ENCODE measurements around the gene B4GALT6.
"Not testable (repeated sequence)": the region's sequence is repeated elsewhere in the genome, so short reads cannot be mapped to it uniquely, and the experiment has no call there.

Gene B4GALT6

DNA sequence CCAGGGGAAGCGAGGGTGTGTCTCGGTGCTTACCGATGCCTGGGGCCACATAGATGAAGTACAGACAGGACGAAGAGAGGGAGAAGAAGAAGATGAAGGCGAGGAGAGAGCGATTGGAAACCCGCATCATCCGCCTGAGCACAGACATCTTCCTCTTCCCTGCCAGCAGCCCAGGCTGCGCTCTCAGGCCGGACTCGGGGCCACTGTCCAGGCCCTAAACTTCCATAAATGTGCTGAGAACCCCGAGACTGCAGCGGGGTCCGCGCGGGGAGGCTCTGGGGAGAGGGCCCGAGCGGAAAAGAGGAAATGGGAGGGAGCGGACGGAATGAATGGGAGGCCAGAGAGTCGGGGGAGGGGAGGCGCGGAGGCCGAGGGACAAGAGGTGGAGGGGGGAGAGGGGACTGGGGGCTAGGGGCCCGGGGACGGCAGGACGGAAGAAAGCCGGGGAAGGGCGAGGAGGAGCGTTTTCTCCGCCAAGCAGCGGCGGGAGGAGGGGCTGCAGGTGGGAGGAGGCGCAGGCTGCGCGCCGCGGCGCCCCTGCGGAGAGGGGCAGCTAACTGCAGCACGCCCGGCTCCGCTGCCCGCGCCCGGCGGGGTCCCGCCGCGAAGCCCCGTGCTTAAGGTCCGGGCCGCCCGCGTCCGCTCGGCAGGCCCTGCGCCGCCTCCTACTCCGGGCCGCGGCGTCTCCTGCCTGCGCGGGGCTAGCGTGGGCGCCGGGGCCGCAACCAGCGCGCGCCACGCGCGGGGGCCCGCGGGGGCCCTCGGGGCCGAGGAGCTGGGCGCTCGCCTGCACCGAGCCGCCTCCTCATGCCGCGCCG lies at the start of gene B4GALT6:
Gene B4GALT6, minus strand, starts transcription at position 303 of the 818 bp plus-strand sequence. Its CDS starts 155 bp downstream, at position 148.
- no peak for DNase-seq

DNA sequence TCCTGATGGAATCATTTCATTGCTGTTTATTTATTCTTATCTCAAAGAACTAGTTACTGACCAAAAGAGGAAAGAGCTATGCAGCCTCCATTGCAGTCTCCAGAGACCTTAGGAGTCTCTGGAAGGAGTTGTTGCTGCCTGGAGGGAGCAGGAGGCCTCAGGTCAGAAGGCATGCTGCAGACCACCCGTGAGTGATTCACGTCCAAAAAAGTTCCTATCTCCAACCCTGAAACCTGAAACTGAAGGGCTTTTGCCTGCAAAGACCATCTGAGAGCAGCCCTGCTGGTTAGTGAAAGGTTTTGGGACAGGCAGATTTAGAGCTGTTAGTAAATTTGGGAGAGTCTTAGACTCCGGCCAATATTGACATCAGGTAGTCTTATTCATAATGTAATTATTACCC lies 47.2 kb upstream of the B4GALT6 start:
- no peak for DNase-seq

DNA sequence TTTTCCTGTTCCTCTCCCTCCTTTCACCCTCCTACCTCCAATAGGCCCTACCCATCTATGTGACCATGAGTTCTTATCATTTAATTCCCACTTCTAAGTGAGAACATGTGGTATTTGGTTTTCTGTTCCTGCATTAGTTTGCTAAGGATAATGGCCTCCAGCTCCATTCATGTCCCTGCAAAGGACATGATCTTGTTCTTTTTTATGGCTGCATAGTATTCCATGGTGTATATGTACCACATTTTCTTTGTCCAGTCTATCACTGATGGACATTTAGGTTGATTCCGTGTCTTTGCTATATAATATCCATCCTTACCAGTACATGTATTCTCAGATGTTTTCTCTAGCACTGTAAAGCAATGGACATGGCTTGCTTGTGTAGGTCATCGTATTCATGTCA lies 44.8 kb upstream of the B4GALT6 start:
- DNase-seq: not testable (repeated sequence)

DNA sequence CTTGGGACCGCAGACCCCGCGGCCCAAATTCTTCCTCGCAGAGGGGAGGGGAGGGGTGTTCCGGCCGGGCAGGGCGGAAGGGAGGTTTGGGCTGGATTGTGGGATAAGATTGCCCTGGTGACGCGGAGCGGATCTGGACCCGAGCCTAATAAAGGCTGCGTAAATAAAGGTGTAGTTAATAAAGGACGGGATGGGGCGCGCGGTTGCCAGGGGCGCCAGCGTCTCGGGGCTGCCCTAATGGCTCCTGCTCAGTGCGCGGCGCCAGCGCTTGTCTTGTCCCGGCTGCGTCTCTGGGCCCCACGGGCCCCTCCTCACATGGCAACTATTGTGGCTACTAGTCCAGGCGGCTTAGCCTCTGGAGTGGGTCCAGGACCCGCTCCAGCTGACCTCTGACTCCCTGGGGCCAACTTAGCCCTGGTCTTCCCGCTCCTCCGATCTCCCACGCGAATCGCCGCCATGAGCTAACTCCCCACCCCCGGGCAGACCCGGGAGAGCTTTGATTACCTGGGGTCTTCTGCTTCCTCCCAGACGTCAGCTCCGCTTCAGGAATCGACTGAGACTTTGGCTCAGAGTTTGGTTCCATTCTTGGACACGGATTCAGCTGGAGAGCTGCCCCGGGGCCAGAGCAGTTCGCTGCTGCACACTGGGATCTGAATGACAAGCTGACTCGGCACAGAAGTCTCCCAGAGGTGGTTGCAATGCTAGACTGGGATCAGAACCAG lies 39.8 kb upstream of the B4GALT6 start:
- no peak for DNase-seq

- DNase-seq: no peak
Observed at GRCh38 chr18:31723639-31723989, 39.2 kb upstream of the B4GALT6 start.

DNA sequence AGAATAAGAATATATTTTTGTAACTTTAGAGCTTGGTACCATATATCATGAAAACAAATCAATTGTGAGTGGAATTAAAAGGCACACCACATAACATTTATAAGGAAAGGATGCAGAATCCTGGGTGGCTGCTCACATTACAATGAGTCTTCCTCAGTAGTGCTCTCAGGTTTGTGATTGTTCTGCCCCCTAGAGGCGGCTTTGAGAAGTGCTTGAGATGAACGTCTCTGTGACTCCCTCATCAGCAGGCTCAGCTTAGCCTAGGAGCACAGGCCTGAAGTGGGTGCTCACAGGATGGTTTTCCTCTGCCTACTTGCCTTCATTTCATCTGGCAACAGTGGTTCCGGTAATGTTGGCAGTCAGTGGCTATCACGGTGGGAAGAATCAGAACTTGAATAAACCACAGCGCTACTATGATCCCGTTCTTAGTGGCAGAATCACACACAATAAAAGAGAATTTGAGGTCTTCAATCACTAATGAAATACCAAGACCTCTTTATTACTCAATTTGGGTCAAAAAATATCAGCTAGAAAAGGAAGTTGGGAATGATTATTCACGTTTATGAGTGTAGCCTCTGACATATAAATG lies 38.1 kb upstream of the B4GALT6 start:
- DNase-seq: peak; percentile 70 to 75

DNA sequence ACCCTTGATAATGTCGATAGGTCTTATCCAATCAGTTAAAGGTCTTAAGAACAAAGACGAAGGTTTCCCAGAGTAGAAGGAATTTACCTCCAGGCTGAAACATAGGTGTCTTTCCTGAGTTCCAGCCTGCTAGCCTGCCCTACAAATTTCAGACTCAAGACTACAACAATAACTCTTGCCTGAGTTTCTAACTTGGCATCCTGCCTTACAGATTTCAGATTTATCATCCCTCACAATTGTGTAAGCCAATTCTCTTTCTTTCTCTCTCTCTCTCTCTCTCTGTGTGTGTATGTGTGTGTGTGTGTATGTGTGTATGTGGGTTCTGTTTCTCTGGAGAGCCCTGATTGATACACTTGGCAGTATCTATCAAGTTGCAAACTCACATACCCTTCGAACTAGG lies 37.2 kb upstream of the B4GALT6 start:
- no peak for DNase-seq

DNA sequence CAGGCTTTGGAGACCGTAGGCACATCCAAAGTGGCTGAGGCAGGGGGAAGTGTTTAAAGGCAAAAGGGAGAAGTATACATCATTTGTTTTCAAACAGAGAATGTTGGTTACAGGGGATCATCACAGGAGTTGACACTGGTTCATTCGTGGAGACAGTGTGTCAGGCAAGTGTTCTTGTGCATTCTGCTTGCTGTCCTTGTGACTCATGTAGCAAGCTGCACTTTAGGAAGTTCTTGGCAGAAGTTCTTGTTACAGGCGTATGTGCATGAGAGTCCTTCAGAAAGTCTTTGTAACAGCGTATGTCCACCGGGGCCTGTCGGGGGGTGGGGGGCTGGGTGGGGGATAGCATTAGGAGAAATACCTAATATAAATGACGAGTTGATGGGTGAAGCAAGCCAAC lies 36.5 kb upstream of the B4GALT6 start:
- no peak for DNase-seq

GRCh38 chr18:31719363-31720006 lies 35.1 kb upstream of the B4GALT6 start:
- no peak for DNase-seq

- no peak for DNase-seq
Observed at GRCh38 chr18:31718386-31718785, 34.0 kb upstream of the B4GALT6 start.

DNA sequence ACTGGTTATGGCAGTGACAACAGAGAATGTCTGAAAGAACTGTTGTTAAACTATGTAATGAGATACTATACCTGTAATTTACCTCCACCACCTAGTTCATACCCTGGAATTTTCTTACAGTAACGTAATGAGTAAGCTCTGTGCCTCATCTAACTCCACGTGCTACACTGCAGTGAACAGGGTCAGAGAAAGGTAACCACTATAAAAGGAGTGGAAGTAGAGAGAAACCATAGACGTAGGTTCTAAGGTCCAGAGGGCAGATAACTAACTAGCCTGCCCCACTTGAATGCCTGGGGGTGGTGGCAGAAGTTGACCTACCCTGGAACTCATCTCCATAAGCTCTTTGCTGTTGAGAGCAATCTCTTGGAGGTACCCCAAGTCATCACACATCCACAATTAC lies 32.0 kb upstream of the B4GALT6 start:
- DNase-seq: no peak

- DNase-seq: no peak
Observed at GRCh38 chr18:31711365-31712172, 27.2 kb upstream of the B4GALT6 start.

DNA sequence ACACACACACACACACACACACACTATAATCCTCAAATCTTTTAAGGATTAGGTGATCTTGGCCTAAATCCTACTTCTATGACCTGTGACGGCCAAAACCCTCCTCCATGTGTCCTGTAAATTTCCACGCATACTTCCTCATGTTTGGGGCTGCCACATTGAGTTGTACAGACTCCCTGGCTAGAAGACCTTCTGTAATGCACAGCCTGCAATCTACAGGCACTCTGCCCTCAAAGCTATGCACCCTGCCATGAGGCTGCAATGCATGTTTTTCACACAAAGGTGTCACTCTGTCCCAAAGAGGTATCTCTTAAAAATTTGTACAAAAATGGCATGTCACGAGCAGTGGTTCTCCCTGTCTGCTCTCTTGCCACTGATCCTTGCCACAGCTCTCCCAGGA lies 26.4 kb upstream of the B4GALT6 start:
- no peak for DNase-seq

GRCh38 chr18:31707815-31708214 lies 23.4 kb upstream of the B4GALT6 start:
- no peak for DNase-seq

DNA sequence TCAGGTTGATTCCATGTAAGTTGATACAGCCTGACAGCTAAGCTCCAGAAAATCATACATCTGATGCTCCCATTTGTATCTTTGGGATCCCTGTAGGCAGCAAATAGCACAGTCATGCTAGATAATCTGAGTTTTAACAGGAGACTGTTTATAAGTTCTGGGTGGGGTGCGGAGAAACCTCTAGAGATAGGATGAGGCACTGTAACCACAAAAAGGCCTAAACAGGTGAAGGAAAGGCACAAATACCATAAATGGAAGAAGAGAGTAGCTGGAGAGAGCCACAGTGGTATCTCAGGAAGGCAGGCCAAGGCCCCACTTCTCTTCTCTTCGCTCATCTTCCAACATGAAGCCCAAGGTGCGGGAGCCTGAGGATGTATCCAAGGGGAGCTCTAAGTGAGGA lies 18.1 kb upstream of the B4GALT6 start:
- no peak for DNase-seq

DNA sequence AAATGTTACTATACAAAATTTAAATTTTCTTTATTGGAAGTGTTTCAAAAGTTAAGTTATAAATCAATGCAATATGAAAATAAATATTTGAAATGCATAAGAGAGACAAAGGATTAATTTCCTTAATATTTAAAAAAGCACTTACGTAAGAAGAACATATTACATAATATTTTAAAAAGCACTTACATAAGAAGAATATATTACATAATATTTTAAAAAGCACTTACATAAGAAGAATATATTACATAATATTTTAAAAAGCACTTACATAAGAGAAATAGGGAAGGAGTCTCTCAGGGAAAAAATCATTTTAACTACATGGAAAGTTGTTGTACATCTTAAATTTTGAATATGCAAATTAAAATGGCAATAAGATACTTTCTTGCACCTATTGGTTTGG lies 17.4 kb upstream of the B4GALT6 start:
- DNase-seq: no peak

- DNase-seq: no peak
Observed at GRCh38 chr18:31700990-31701389, 16.6 kb upstream of the B4GALT6 start.

GRCh38 chr18:31697351-31698298 lies 13.2 kb upstream of the B4GALT6 start:
- DNase-seq: no peak

DNA sequence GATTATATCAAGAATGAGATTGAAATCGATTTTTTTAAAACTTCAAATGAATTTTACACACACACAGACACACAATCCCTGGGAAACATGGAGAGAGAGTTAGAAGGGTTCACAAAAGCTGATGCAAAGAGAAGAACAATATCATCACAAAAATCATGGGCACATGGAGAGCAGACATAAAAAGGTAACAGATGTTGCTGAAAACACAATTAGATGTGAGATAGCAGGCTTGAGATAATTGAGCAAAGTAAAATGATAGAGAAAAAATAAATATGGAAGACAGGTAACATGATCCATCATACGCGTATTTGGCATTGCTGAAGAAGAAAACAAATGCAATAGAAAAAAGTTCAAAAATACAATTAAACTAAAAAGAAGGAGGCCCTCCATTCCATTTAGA lies 11.6 kb upstream of the B4GALT6 start:
- no peak for DNase-seq

DNA sequence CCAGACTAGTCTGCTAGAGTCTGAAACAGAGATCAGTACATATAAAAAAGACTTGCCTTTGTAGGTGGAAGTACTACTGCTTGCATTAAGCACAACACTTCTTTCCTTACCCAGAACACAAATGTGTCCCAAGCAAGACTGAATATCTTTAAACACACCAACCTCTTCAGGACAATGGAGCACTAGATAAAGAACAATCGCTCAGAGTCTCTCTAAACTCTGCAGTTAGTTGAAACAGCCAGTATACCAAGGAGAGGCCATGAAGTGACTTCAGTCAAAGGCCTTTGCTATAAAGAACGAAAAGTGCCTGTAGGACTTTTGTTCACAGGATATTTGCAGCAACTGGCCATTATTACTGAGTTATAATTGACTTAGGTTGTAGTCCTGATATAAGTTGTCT lies 9.9 kb upstream of the B4GALT6 start:
- no peak for DNase-seq

DNA sequence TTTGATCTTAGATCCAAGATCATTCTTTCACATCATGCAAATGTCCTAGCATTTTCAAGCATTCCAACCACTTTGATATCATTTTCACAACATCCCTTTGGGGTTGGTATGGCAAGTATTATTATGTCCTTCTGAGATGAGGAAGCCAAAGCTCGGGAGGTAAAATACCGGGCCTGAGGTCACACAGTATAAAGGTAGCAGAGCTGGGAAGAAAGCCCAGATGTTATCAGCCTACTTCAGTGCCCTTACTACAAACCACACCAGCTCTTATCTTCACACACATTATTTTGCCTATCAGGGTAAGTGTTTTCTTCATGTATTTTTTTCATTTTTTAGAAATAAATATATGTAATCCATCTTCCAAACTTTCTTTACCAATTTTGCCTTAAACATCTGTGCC lies 4.2 kb upstream of the B4GALT6 start:
- DNase-seq: no peak
